GM19452 (cell line): ENCODE measurements around the gene C10orf53.

Source experiments
- ATAC-seq: cut with Tn5 transposase; IDR thresholded peaks from one replicate; pipeline ENCODE4 v1.9.1; 2021; ENCODE audit not compliant: unreplicated experiment

Gene C10orf53, protein sequence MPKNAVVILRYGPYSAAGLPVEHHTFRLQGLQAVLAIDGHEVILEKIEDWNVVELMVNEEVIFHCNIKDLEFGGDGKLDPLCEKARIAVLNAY

DNA sequence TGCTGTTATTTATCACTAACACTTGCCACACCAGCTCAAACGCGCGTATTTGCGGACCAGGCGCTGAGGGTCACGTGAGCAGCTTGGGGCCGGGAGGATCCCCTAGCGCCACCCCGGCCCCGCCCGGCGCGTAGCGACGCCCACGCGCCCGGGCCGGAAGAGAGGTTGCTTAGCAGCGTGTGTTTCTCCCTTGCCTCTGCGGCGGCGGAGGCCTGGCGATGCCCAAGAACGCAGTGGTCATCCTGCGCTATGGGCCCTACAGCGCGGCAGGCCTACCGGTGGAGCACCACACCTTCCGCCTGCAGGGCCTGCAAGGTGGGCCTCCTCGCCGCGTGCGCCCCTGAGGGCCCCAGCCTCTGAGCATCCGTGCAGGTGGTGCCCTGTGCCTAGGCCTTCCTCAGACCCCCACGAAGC is at the start of gene C10orf53:
C10orf53 (plus strand) TSS at position 172 of the 414 bp plus-strand sequence; CDS start at position 219, 47 bp downstream.
- ATAC-seq: no peak

- no peak for ATAC-seq
Observed at GRCh38 chr10:49631975-49632374, 47.5 kb upstream of the C10orf53 start.

- no peak for ATAC-seq
Observed at GRCh38 chr10:49632406-49633317, 46.8 kb upstream of the C10orf53 start.

DNA sequence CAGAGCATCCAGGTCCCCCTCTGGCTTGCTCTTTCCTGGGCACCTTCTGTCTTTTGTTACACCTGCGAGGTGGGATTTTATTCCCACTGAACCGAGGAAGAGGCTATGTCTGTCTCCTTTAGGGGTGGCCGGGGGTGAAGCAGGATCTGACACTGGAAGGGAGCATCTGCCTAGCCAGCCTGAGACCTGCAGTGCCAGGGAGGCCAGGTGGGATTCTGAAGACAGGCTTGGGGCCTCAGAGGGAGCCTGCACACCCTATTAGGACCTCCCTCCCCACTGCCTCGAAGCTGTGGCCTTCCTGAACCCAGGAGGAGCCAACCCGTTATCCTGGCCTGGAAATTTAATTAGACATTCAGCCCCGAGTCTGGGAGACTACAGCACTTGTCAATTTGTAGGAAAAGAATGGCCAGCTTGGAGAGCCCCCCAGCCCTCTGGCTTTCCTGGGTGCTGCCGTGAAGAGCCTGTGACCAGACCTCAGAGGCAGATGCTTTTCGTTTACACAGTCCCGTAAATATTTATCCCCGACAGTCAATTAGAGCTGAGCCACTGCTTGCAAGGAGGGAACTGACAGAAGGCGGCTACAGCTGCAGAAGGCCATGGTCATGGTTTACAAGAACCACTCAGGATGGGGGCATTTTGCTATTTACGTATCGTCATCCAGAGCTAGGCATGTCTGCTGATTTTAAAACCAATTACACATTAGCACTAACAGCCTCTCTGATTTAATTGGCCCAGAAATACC is 46.0 kb upstream of the C10orf53 start:
- ATAC-seq: no peak

DNA sequence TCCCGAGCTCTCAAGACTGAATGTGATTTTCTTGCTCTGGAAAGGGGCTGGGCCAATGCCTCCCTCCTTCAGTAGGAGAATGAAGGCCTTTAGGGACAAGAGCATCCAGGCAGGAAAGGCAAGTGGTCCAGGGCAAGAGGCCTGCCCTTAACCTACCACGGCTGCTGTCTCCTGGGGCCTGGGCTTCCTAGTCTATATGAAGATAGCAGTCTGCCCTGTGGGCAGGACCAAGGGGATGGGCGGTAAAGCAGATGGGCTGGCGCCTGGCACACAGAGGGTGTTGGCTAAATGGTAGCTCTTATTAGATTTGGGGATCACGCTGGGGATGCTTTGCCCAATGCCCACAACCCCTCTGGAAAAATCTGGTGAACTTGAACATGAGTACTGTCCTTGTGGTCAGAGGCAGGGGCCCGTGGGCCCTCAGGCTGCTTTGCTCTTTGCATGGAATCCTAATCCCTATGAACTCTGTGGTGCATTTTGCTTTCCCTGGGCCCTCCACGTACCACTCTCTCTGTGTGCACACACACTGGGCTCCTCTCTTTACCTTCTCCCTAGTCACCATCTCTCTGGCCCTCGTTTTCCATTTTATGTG is 45.3 kb upstream of the C10orf53 start:
- no peak for ATAC-seq

- ATAC-seq: no peak
Observed at GRCh38 chr10:49642311-49642710, 37.1 kb upstream of the C10orf53 start.

- ATAC-seq: no peak
Observed at GRCh38 chr10:49643241-49644034, 36.0 kb upstream of the C10orf53 start.

- ATAC-seq: no peak
Observed at GRCh38 chr10:49644035-49644646, 35.3 kb upstream of the C10orf53 start.

DNA sequence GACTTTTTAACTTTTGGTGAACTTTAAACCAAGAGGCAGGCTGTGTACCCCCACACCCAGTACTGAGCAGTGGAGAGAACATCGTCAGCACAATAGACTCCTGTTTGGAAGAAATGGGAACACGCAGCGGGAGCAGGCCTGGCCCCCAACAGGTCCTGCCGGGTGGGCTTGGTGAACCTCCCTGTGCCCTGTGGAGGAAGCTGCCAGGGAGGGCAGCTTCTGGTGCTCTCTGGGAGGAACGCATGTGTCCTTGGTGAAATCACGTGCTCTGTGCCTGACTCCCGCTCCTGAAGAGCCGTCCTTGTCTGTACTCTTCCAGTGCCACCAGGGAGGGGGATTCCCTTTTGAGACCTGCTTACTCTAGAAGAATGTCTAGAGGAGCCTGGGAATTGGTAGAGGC is 34.0 kb upstream of the C10orf53 start:
- no peak for ATAC-seq

DNA sequence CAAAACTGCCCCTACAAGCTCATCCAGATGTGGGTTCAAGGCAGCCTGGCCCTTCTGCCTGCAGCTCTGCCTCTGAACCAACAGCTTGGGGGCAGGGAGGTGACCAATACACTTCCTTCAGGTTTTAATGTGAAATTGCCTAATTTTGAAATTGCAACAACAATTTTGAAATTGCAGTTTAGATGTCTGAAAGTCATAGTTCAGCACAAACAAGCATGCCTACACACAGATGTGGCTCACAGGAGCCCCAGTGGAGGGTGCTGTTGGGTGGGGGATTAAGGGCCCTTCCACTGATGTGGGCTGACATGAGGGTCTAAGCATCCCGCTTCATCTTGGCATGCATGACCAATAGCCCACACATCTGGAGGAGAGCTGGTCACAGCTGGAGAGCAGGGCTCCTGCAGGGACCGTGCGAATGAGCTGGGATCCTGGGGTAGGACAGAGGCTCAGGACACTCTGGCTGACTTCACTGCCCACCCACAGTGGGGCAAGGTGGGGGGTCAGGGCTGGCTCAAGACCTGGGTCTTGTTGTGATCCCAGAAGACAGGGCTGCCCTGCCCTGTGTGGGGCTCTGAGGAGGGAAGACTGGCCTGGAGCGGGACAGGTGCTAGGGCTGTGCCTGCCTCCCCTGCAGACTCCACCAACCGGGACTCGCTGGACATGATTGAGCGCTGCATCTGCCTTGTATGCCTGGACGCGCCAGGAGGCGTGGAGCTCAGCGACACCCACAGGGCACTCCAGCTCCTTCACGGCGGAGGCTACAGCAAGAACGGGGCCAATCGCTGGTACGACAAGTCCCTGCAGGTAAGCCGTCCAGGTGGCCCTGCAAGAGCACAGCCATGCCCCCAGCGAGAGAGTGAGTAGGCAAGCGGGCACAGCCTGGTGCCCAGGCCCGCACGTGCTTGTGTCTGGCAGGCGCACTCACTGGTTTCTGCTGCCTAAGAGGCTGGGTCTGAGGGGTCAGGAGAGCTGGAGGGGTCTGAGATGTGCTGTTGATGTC is 33.3 kb upstream of the C10orf53 start:
- no peak for ATAC-seq

- ATAC-seq: no peak
Observed at GRCh38 chr10:49647554-49647953, 31.9 kb upstream of the C10orf53 start.

DNA sequence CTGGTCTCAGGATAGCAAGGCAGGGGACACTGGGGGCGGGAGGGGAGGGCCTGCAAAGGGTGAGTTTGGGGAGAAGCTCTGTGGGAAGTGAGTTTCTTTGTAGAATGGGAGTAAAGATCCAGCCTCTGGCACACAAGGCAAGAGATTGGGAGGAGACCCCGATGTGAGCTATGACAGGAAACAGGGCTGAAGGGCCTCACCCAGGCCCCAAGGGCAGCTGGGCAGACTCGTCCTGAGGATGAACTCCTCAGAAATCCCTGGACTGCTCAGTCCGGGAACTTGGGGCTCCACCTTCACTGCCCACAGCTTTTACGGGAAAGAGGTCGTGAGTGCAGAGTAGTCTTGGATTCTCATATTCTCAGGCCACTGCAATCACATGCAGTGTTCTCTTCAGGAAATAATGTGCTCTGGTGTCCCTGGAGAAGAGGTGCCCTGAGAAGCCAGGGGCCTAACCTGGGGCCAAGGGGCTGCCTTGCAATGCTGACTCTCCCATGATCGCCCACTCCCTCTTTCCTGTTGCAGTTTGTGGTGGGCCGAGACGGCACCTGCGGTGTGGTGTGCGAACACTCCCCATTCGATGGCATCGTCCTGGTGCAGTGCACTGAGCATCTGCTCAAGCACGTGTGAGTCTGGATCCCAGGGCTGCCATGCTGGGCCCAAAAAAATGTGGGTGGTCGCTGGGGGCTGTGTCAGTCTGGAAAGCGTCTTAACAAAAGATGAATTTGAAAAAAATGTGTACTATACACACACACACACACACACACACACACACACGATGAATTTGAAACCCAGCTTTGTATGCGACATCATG is 31.3 kb upstream of the C10orf53 start:
- ATAC-seq: no peak

GRCh38 chr10:49649294-49649693 is 30.2 kb upstream of the C10orf53 start:
- no peak for ATAC-seq

DNA sequence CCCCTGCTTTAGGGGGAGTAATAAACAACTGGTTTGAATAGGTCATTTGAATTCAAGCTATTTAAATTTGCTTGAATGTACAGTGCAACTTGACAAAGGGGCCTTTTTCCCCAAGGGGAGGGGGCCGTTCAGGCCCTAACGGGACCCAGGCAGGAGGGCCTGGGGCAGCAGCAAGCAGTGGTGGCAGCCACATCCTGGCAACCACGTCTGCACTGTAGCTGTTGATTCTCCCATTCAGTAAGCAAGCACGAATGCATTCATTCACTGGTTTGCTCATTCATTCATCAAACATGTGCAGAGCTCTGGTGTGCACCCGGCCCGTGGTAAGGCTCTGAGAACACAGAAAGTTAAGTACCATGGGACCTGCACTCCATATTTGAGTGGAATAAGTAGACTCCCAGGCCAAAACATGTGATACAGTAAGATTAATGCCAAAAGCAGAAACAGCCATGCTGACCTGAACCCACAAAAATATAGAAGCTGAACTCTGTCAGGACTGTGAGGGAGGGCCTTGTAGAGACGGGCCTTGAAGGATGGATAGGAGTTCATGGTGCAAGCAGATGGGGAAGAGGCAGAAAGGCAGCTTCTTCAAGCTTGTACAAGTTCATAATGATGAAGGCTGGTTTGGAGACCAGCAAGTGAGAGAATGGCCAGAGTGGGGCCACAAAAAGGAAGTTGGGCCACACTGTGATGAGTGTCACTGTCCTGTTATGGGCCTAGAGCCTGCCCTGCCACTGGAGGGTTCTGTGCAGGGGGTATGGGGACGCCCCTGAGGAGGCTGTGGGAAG is 29.3 kb upstream of the C10orf53 start:
- no peak for ATAC-seq

GRCh38 chr10:49650724-49651034 is 28.8 kb upstream of the C10orf53 start:
- ATAC-seq: no peak

GRCh38 chr10:49651039-49651835 is 28.2 kb upstream of the C10orf53 start:
- no peak for ATAC-seq

GRCh38 chr10:49651917-49652316 is 27.5 kb upstream of the C10orf53 start:
- no peak for ATAC-seq
